PC-3 (cell line): Measurements from ENCODE around the gene MAP1LC3B2.
A peak's percentile ranks its signal among the peaks of the same experiment; 100 is the strongest.

ENCODE experiments used
- EZH2 ChIP-seq: fragments of 300-600 bp; sonication (generic); IDR thresholded peaks from one replicate; pipeline ENCODE4 v1.6.1; 2017; ENCODE audit warnings: antibody characterized with exemption, mild to moderate bottlenecking, low read length; ENCODE audit not compliant: unreplicated experiment
- EZH2phosphoT487 ChIP-seq: fragments of 300-600 bp; sonication (generic); IDR thresholded peaks from 2 replicates; pipeline ENCODE4 v1.6.1; 2018; ENCODE audit warnings: mild to moderate bottlenecking, antibody characterized with exemption, low read length, borderline replicate concordance
- TF ChIP-seq, protein P1 (sequence below): fragments of 300-600 bp; sonication (generic); conservative IDR thresholded peaks from 2 replicates; pipeline ENCODE4 v1.5.1; 2017; ENCODE audit warnings: antibody characterized with exemption, low read depth, mild to moderate bottlenecking, low read length

DNA sequence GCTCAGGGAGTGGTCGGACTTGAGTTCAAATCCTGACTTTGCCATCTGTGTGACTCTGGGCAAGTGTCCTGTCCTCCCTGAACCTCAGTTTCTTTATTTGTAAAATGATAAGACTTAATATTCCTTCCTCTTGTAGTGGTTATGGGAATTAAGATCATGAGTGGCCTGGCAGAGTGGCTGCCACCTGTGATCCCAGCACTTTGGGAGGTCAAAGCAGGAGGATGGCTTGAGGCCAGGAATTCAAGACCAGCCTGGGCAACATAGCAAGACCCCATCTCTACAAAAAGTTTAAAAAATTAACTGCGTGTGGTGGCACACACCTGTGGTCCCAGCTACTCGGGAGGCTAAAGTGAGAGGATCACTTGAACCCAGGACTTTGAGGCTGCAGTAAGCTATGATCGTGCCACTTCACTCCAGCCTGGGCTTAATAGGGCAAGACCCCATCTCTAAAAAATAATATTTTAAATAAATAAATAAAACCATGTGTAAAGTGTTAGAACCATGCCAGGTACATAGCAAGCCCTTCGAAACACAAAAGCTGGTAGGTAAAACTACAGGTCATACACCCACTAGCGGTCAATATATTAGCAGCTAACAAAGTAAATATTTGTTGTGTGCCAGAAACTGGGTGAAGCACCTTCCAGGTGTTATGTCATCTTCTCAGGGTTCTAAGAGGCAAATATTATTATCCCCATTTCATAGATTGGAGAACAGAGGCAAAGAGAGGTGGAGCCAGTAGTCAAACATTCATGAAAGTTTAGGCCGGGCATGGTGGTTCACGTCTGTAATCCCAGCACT is 17.4 kb upstream of the MAP1LC3B2 start:
- TF ChIP-seq, protein P1, sequence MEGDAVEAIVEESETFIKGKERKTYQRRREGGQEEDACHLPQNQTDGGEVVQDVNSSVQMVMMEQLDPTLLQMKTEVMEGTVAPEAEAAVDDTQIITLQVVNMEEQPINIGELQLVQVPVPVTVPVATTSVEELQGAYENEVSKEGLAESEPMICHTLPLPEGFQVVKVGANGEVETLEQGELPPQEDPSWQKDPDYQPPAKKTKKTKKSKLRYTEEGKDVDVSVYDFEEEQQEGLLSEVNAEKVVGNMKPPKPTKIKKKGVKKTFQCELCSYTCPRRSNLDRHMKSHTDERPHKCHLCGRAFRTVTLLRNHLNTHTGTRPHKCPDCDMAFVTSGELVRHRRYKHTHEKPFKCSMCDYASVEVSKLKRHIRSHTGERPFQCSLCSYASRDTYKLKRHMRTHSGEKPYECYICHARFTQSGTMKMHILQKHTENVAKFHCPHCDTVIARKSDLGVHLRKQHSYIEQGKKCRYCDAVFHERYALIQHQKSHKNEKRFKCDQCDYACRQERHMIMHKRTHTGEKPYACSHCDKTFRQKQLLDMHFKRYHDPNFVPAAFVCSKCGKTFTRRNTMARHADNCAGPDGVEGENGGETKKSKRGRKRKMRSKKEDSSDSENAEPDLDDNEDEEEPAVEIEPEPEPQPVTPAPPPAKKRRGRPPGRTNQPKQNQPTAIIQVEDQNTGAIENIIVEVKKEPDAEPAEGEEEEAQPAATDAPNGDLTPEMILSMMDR: 0 out of 2 replicates have a peak, but pooled peaks have one; percentile 19
- no peak for TF ChIP-seq EZH2phosphoT487
- TF ChIP-seq EZH2: no peak
